HG02623 (cell line): ENCODE data around the gene PDE4C.
"Not testable (repeated sequence)": the region's sequence is repeated elsewhere in the genome, so short reads cannot be mapped to it uniquely, and the experiment has no call there.

ENCODE experiments used
- ATAC-seq: cut with Tn5 transposase; IDR thresholded peaks from one replicate; pipeline ENCODE4 v1.9.1; 2021; ENCODE audit warnings: moderate library complexity; ENCODE audit not compliant: unreplicated experiment

The PDE4C gene

GRCh38 chr19:18223860-18224524, 2.2 kb downstream of the PDE4C start:
- no peak for ATAC-seq

GRCh38 chr19:18221815-18222725, 4.2 kb downstream of the PDE4C start:
- ATAC-seq: no peak

- ATAC-seq: no peak
Measured at GRCh38 chr19:18220632-18221275, 5.5 kb downstream of the PDE4C start.

- no peak for ATAC-seq
Measured at GRCh38 chr19:18219911-18220631, 6.2 kb downstream of the PDE4C start.

GRCh38 chr19:18218600-18218999, 7.6 kb downstream of the PDE4C start:
- no peak for ATAC-seq

- no peak for ATAC-seq
Measured at GRCh38 chr19:18218159-18218558, 8.1 kb downstream of the PDE4C start.

GRCh38 chr19:18216789-18217188, 9.4 kb downstream of the PDE4C start:
- ATAC-seq: no peak

GRCh38 chr19:18214779-18215433, 11.3 kb downstream of the PDE4C start:
- no peak for ATAC-seq

GRCh38 chr19:18211683-18212082, 14.6 kb downstream of the PDE4C start:
- no peak for ATAC-seq

- ATAC-seq: not testable (repeated sequence)
Measured at GRCh38 chr19:18209912-18210311, 16.3 kb downstream of the PDE4C start.

- ATAC-seq: no peak
Measured at GRCh38 chr19:18208098-18208951, 17.9 kb downstream of the PDE4C start.

- ATAC-seq: no peak
Measured at GRCh38 chr19:18206018-18206417, 20.2 kb downstream of the PDE4C start.

- ATAC-seq: no peak
Measured at GRCh38 chr19:18205200-18205892, 20.9 kb downstream of the PDE4C start.

GRCh38 chr19:18204394-18205199, 21.6 kb downstream of the PDE4C start:
- peak; percentile 15 for ATAC-seq

- peak; percentile 84 for ATAC-seq
Measured at GRCh38 chr19:18203863-18204393, 22.3 kb downstream of the PDE4C start, which contains the start of gene RAB3A. Gene RAB3A (minus strand): TSS chr19:18204042. CDS start chr19:18202740, 1,302 bp downstream.

GRCh38 chr19:18203408-18203862, 22.8 kb downstream of the PDE4C start:
- ATAC-seq: peak; percentile 1

GRCh38 chr19:18202778-18203407, 23.3 kb downstream of the PDE4C start:
- ATAC-seq: no peak
